ENCODE results near the gene ARL13A.
A peak's percentile ranks its signal among the peaks of the same experiment; 100 is the strongest.
"Not testable (repeated sequence)": the region's sequence is repeated elsewhere in the genome, so short reads cannot be mapped to it uniquely, and the experiment has no call there.

The ARL13A gene

GRCh38 chrX:100975212-100975611 lies 5.7 kb downstream of the ARL13A start (continued):
- no peak for TF ChIP-seq POU6F1 (CRISPR knock-in tag; IDR thresholded peaks at IDR 0.05; ENCODE audit: borderline replicate concordance, low read depth)
- no peak for TF ChIP-seq ESRRG (CRISPR knock-in tag; IDR thresholded peaks at IDR 0.05)
- TF ChIP-seq ARNTL (CRISPR knock-in tag; IDR thresholded peaks at IDR 0.05; ENCODE audit: borderline replicate concordance, low read depth): no peak
- no peak for TF ChIP-seq PPARA (CRISPR knock-in tag; IDR thresholded peaks at IDR 0.05; ENCODE audit: borderline replicate concordance)

- TF ChIP-seq, protein P1, sequence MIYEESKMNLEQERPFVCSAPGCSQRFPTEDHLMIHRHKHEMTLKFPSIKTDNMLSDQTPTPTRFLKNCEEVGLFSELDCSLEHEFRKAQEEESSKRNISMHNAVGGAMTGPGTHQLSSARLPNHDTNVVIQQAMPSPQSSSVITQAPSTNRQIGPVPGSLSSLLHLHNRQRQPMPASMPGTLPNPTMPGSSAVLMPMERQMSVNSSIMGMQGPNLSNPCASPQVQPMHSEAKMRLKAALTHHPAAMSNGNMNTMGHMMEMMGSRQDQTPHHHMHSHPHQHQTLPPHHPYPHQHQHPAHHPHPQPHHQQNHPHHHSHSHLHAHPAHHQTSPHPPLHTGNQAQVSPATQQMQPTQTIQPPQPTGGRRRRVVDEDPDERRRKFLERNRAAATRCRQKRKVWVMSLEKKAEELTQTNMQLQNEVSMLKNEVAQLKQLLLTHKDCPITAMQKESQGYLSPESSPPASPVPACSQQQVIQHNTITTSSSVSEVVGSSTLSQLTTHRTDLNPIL (CRISPR knock-in tag; IDR thresholded peaks at IDR 0.05; ENCODE audit: low read depth): no peak
- no peak for TF ChIP-seq BACH2 (CRISPR knock-in tag; IDR thresholded peaks at IDR 0.05; ENCODE audit: borderline replicate concordance)
- no peak for TF ChIP-seq ZNF565 (CRISPR knock-in tag; conservative IDR thresholded peaks at IDR 0.05; ENCODE audit: low read depth)
- no peak for TF ChIP-seq ZFP30 (CRISPR knock-in tag; IDR thresholded peaks at IDR 0.05)
- no peak for TF ChIP-seq ZC3H10 (CRISPR knock-in tag; IDR thresholded peaks at IDR 0.05)
- no peak for TF ChIP-seq RARB (CRISPR knock-in tag; IDR thresholded peaks at IDR 0.05)
- no peak for TF ChIP-seq ISL1 (CRISPR knock-in tag; IDR thresholded peaks at IDR 0.05)
- no peak for TF ChIP-seq PATZ1 (CRISPR knock-in tag; IDR thresholded peaks at IDR 0.05; ENCODE audit: borderline replicate concordance)
- no peak for TF ChIP-seq POU6F1 (CRISPR knock-in tag; IDR thresholded peaks at IDR 0.05; ENCODE audit: borderline replicate concordance, low read depth)
- TF ChIP-seq ESRRG (CRISPR knock-in tag; IDR thresholded peaks at IDR 0.05): no peak
- ATAC-seq: no peak
Observed at GRCh38 chrX:100976211-100976610, 6.7 kb downstream of the ARL13A start.

DNA sequence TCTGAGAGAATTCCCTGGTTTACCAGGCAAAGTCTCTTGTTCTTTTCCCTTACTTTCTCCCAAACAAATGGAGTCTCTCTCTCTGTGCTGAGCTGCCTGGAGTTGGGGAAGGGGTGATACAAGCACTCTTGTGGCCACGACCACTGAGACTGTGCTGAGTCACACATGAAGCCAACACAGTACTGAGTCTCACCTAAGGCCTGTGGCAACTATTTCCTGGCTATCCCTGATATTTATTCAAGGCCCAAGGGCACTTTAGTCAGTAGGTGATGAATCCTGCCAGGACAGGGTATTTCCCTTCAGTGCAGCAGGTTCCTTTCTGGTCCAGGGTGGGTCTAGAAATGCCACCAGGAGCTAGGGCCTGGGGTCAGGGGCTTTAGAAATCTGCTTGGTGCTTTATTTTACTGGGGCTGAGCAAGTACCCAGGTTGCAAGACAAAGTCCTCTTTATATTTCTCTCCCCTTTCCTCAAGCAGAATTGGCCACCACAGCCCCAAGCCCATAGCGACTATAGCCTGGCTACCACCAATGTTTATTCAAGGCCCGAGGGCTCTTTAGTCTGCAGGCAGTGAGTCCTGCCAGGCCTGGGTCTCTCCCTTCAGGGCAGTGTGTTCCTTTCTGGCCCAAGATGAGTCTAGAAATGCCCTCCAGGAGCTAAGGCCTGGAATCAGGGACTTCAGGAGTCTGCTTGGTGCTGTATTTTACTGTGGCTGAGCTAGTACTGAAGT lies 10.5 kb downstream of the ARL13A start:
- no peak for ATAC-seq
- TF ChIP-seq TCF4 (CRISPR knock-in tag; IDR thresholded peaks at IDR 0.05; ENCODE audit: borderline replicate concordance): no peak
- TF ChIP-seq ZC3H10 (CRISPR knock-in tag; IDR thresholded peaks at IDR 0.05): no peak
- TF ChIP-seq SNAI2 (CRISPR knock-in tag; IDR thresholded peaks at IDR 0.05): no peak

DNA sequence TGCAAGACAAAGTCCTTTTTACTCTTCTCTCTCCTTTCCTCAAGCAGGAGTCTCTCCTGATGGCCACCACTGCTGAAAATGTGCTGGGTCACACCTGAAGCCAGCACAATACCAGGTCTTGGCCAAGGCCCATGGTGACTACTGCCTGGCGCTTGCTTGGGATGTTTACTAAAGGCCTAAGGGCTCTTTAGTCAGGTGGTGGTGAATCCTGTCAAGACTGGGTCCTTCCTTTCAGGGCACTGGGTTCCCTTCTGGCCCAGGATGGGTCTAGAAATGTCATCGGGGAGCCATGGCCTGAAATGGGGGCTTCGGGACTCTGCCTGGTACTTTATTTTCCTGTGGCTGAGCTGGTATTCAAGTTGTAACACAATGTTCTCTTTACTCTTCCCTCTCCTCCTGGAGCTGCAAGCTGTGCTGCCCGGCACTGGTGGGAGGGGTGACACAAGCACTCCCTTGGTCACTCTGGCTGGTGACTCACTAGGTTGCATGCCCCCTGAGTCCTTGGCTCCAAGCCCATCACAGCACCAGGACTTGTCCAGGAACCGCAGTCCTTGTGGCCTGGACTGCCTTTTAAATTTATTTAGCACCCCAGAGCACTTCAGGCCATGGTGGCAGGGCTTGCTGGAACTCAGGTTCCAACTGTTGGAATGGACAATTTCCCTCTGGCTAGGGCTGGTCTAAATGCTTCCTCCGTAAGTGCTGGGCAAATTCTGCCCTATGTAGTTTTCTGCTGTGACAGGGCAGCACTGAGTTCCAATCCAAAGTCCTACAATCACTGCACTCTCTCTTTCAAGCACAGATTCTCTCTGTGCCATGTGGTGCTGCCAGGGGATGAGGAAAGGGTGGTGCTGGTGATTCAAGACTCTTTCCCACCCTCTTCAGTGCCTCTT lies 11.3 kb downstream of the ARL13A start:
- peak; percentile 50 for ATAC-seq
- TF ChIP-seq RARB (CRISPR knock-in tag; IDR thresholded peaks at IDR 0.05) (no peak), POU6F1 (CRISPR knock-in tag; IDR thresholded peaks at IDR 0.05; ENCODE audit: borderline replicate concordance, low read depth) (no peak), ZNF70 (CRISPR knock-in tag; IDR thresholded peaks at IDR 0.05) (no peak)

DNA sequence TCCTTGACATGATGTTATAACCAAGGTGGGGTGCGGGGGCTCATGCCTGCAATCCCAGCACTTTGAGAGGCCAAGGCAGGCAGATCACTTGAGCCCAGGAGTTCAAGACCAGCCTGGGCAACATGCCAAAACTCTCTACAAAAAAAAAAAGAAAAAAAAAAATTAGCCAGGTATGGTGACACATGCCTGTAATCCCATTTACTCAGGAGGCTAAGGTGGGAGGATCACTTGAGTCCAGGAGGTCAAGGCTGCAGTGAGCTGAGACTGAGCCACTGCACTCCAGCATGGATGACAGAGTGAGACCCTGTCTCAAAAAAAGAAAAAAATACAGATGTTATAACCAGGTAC lies 12.0 kb downstream of the ARL13A start:
- not testable (repeated sequence) for ATAC-seq
